GM03348 (cell line): ENCODE measurements around the gene ZNF430.
"Not testable (repeated sequence)": the region's sequence is repeated elsewhere in the genome, so short reads cannot be mapped to it uniquely, and the experiment has no call there.

Experiments used
- DNase-seq: peaks from one replicate; pipeline ENCODE4 v3.0.0; 2012; ENCODE audit warnings: low spot score

The ZNF430 gene

DNA sequence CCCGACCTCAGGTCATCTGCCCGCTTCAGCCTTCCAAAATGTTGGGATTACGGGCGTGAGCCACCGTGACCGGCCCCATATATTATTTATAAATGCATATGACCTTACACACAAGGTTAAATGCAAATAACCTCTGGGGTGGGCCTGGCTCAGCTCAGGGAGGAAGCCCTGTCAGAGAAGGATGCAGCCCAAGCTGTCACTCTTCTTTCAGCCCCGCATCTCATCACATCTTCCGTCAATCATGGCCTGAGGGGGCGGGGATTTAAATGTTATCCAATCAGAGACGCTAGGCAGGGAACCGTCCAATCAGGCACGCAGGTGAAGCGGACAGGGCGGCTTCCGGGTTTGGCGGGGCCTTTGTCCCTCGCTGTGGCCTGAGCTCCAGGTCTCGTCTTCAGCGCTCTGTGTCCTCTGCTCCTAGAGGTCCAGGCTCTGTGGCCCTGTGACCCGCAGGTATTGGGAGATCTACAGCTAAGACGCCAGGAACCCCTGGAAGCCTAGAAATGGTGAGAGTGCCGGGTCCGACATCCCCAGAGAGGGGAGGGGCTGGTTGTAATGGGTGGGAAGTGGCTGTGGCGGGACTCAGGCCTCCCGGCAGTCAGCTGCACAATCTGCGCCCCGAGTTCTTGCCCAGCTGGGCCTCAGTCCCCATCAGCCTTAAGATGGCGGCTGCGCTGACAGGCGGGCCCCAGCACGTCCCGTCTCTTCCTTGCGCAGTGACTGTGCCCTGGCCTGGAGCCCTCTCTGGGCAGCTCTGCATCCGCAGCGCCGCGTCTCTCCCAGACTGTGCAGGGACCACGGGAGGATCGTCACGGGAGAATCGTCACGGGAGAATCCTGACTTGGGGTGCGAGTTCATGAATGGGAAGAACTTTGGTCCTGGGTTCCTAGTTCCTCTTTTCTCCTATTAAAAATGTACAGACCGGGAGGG lies at the start of gene ZNF430:
Gene ZNF430, plus strand, starts transcription at position 360 of the 930 bp plus-strand sequence. Its CDS starts 144 bp downstream, at position 504.
- peak; percentile 92 for DNase-seq

DNA sequence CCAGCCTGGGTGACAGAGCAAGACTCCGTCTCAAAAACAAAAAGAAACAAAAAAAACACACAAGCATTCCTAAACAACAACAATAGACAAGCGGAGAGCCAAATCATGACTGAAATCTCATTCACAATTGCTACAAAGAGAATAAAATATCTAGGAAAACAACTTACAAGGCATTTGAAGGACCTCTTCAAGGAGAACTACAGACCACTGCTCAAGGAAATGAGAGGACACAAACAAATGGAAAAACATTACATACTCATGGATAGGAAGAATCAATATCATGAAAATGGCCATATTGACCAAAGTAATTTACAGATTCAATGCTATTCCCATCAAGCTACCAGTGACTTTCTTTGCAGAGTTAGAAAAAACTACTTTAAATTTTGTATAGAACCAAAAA lies 27.7 kb upstream of the ZNF430 start:
- not testable (repeated sequence) for DNase-seq

DNA sequence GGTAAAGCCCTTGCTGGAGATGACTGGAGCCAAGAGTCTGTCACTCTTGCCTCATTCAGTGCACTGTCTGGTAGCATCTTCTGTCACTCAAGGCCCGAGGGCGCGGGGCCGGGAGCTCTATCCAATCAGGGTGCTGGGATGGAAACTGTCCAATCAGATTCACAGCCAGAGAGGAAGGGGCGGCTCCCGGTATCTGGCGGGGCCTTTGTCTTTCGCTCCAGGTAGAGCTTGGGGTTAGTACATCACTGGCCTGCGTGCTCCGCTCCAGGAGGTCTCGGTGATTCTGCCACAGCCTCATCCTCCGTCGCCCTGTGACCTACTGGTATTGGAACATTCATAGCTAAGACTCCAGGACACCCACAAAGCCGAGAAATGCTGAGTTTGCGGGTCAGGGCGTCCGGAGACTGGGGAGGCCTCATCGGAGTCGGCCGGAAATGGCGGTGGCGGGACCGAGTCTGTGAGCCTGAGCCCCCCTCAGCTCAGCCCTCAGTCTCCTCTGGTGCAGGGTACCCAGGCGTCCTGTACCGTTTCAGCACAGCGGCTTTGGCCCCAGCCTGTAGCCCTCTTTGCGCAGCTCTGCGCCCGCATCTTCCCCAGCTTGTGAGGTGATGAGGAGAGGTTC lies 20.6 kb upstream of the ZNF430 start:
- DNase-seq, result peak; percentile 93

DNA sequence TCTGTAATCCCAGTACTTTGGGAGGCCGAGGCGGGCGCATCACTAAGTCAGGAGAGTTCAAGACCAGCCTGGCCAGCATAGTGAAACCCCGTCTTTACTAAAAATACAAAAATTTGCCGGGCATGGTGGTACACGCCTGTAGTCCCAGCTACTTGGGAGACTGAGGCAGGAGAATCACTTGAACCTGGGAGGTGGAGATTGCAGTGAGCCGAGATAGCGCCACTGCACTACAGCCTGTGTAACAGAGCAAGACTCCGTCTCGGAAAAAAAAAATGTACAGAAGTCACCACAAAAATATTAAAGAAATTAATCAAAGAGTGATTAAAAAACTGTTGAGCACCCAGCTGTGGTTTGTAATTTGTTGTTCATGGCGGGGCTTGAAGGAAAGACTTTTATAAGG lies 781 bp downstream of the ZNF430 start:
- DNase-seq, result not testable (repeated sequence)

DNA sequence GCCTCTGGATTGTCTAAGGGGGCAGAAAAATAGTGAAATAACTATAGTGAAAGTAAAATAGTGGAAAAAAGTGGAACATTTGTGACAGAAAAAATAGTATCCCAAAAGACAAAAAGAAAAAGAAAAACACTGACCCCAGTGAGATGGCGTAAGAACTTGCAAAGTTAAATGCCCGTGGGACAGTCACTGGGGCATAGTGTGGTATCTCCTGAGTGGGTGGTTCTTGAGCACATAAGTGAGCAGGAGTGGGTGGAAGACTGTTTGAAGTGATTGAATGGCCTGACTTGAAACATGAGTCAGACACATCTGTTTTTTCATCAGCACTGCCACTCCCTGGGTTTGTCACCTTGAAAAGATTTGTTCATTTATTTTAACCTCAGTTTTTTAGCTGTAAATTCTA lies 2.5 kb downstream of the ZNF430 start:
- peak; percentile 10 for DNase-seq

DNA sequence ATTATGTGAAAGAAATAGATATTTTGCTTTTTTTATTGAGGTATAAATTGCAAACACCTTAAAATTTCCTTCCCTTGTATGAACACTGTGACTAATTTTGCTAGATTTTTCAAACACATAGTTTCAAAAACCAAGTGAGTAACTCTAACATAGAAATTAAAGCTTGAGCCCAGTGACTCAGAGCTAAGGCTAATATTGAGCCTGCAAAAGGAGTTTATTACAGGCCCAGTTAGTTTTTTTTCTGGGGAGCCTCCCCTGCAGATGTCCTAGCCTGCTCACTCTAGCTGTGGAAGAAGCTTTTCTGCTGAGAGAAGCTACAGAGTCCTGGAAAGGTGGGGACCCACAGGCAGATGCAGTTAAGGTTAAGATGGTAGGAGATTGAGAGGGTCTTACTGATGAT lies 3.4 kb downstream of the ZNF430 start:
- peak; percentile 42 for DNase-seq

DNA sequence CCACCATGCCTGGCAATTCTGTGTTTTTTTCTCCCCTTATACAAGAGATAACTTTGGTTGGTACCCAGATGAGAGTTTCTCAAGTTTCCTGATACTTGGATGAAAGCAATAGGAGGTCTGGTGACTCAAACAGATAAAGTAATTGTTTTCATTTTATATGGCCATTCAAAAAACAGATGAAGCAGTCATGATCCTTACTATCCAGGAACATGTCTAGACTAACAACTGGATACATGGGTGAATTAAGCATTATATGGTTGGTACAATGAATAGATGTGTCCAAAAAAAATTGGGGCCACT lies 8.5 kb downstream of the ZNF430 start:
- DNase-seq, result no peak

DNA sequence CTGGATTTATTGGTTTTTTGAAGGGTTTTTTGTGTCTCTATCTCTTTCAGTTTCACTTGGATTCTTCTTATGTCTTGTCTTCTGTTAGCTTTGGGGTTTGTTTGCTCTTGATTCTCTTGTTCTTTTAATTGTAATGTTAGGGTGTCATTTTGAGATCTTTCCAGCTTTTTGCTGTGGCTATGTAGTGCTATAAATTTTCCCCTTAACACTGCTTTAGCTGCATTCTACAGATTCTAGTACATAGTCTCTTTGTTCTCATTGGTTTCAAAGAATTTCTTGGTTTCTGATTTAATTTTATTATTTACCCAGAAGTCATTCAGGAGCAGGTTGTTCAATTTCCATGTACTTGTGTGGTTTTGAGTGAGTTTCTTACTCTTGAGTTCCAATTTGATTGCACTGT lies 24.6 kb downstream of the ZNF430 start:
- no peak for DNase-seq

DNA sequence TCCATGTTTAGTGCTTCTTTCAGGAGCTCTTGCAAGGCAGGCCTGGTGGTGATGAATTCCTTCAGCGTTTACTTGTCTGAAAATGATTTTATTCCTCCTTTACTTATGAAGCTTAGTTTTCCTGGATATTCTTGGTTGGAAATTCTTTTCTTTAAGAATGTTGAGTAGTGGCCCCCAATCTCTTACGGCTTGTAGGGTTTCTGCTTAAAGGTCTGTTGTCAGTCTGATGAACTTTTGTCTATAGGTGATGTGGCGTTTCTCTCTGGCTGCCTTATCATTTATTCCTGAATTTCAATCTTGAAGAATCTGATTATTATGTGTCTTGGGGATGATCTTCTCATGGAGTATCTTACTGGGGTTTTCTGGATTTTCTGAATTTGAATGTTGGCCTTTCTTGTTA lies 26.0 kb downstream of the ZNF430 start:
- DNase-seq, result no peak

DNA sequence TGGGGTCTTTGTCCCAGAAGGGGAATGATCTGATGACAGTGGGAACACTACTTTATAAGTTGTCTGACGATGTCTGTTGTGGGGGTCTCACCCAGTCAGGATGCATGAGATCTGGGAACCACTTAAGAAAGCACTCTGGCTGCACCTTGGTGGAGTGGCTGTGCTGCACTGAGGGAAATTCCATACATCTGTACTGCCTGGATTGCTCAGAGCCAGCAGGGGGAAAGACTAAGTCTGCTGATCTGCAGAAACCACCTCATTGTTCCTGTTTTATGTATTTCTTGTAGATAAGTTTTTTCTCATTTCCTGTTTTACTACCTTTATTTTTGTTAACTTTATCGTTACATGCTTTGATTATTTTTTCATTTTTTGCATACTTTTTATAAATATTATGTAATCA lies 27.3 kb downstream of the ZNF430 start:
- no peak for DNase-seq

DNA sequence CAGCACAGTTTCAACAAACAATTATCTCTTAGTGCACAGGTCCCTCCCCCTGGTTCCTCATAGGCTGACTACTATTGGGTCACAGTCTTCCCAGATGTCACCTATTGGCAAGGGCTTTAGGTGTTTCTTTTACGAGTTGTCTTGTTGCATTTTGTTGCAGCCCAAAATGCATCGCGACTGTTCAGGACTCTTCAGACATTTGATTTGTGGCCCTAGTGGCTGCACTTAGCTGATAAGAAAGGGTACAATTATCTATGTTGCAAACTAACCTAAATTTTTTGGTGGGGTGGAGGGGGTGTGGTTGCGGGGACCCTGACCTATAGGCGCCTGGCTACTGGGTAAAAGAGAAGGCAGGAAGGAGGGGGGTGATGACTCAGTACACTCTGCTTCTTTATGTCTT lies 32.4 kb downstream of the ZNF430 start:
- DNase-seq, result no peak

DNA sequence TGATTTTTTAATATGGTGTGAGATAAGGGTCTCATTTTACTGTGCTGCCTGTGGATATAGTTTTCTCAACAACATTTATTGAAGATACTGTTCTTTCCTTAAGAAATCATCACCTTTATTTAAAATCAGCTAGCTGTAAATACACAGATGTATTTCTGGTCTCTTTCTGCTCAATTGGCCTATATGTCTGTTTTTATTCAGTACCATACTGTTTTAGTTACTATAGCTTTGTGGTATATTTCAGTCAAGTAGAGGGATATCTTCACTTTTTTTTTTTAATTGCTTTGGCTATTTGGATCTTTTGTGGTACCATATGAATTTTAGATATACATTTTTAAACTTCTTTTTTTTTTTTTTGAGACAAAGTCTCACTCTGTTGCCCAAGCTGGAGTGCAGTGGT lies 44.9 kb downstream of the ZNF430 start:
- no peak for DNase-seq

DNA sequence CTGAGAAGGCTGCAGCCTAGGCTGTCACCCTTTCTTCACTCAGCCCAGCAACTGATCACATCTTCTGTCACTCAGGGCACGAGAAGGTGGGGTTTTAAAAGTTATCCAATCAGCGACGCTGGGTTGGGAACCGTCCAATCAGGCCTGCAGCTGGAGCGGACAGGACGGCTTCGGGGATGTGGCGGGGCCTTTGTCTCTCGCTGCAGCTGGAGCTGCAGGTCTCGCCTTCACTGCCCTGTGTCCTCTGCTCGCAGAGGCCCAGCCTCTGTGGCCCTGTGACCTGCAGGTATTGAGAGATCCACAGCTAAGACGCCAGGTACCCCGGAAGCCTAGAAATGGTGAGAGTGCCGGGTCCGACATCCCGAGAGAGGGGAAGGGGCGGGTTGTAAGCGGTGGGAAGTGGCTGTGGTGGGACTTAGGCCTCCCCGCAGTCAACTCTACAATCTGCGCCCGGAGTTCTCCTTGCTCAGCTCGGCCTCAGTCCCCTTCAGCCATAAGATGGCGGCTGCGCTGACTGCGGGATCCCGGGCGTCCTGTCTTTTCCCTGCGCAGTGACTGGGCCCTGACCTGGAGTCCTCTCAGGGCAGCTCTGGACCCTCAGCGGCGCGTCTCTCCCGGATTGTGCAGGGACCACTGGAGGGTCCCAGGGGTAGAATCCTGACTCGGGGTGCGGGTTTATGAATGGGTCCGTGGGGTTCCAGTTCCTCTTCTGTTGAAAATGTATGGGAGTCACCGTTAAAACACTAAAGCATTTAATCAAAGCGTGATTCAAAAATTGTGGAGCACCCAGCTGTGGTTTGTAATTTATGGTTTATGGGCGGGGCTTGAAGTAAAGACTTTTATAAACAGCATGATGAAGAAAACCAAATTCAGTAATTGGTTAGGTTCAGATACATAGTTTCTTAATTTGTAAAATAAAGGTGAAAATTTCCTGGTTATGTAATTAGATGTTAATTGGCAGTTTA lies 61.8 kb downstream of the ZNF430 start, which contains the start of gene ZNF714:
Gene ZNF714, plus strand, starts transcription at position 193 of the 965 bp plus-strand sequence. CDS start 16,066 bp downstream, outside the sequence.
- peak; percentile 93 for DNase-seq

DNA sequence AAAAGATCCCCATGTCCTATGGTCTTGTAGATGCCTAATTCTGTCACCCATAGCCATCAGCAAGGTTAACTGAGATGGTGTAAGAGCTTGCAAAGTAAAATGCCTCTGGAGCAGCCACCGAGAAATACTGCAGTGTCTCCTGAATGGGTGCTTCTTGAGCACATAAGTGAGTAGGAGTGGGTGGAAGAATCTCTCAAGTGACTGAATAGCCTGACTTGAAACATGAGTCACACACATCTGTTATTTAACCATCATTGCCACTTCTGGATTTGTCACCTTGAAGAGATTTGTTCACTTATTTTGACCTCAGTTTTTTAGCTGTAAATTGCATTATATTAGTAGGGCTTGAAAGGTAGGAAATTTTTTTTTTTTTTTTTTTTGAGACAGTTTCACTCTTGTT lies 63.9 kb downstream of the ZNF430 start:
- DNase-seq, result peak; percentile 48

DNA sequence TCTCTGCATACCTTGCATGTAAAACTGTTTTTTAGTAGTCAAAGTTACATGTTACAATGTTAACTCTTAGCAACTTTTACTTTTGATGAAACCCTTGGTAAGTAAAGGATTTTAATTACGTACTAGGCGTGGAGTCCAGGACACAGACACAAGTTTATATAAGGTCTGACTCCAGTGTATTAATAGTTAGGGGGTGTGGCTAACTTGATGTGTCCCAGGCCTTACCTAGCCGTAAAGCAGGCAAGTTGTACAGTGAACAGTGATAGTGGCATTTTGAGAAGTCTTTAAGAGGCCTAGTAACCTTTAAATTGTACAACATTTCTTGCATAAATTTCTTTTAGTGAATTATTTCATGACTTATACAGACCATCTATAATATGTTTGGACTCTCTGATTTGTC lies 67.4 kb downstream of the ZNF430 start:
- no peak for DNase-seq

DNA sequence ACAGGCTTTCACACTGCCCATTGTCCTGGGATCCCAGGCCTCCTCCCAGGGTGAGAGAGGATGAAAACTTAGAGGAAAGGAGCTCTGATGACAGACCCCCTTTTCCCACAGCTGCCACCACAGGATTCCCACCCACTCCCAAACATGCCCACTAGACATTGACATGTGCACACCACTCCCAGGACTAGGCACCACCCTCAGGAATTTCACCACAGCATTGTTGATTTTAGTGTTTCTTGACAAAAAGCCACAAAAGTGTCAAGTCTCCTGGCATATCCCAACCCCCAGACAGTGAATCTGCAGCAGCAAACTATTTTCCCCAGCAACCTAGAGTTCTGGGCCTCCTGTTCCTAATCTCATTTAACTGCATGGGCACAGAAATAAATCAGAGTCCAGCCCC lies 71.7 kb downstream of the ZNF430 start:
- DNase-seq, result peak; percentile 39

DNA sequence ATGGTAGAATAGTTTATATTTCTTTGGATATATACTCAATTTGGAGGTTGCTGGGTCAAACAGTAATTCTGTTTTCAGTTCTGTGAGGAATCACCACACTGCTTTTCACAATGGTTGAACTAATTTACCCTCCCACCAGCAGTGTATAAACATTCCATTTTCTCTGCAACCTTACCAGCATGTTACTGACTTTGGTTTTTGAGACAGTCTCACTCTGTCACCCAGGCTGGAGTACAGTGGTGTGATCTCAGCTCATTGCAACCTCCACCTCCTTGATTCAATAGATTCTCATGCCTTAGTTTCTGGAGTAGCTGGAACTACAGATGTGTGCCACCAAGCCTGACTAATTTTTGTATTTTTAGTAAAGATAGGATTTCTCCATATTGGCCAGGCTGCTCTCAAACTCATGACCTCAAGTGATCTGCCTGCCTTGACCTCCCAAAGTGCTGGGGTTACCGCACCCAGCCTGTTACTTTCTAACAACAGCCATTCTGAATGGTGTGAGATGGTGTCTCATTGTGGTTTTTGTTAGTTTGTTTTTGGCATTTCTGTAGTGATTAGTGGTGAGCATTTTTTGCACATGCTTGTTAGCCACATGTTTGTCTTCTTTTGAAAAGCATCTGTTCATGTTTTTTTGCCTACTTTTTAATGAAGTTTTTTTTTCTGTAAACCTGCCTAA lies 74.0 kb downstream of the ZNF430 start:
- no peak for DNase-seq

DNA sequence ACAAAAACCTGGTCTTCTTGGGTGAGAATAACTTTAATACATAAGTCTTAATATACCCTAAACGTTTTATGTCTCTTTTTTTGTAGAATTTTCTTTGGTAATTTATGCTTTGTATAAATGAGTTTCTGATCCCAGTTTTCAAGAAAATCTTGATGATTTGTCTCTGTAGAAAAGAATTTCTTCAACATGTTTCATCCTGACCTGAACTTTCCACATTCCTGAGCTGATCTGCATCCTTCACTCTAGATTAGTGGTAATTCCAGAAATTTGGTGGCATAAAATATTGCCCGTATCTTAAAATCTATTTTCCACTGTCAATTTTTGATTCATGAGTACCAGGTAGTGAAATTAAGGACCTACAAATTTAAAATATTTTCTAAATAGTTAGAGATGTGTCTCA lies 77.8 kb downstream of the ZNF430 start:
- no peak for DNase-seq

DNA sequence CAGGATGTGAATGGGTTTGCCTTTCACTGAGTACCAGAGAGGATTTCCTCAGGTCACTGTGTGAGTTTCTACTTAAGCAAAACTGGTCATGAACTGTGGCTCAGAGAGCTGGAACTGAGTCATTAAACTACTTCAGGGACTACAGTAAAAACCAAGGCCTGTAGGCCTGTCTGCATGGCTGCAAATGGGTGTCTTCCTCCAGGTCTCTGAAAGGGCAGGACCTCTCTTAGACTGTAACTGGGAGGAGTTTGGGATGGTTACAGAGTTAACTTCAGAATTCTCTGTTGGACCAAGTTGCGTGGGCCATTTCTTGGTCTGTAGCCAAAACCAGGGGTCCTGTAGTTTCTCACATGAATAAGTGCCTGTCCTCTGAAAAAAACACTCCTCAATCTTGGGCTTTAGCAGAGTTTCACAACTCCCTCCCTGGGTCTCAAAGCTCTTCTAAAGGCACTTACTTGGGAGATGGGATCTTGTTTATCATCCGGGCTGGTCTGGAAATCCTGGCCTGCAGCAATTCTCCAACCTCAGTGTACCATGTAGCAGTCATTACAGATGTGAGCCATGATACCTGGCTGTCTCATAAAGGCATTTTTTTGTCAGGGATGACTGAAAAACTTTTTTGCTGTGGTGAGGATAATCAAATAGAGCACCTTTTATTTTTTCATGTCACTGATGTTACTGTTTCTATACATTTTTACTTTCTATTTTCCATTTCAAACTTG lies 81.2 kb downstream of the ZNF430 start:
- no peak for DNase-seq

DNA sequence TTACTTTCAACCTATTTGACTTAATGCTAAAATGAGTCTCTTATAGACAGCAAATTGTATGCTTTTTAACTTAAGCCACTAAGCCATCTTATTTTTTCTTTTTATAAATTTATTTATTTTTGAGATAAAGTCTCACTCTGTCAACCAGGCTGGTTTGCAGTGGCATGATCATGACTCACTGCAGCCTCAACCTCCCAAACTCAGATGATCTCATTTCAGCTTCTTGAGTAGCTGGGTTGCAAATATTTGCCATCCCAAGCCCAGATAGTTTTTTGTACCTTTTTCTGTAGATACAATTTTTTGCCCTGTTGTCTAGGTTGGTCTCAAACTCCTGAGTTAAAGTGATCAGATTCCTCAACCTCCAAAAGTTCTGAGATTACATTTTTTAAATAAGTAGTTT lies 88.7 kb downstream of the ZNF430 start:
- DNase-seq, result peak; percentile 5
